T47D (cell line): ENCODE measurements around the gene TBC1D5.

Experiments used
- DNase-seq, 2 experiments: peaks; one replicate each; pipeline versions ENCODE4 v3.0.0 to v3.0.0-alpha.2; 2011 to 2012; ENCODE audit warnings: low read depth in 1 of 2, low spot score in 1 of 2
- JUND ChIP-seq: IDR thresholded peaks from 2 replicates; pipeline ENCODE4 v1.6.1; 2012; ENCODE audit warnings: low read depth
- in situ Hi-C: cut with HindIII; loops from 2 replicates; pipeline ENCODE4 v1.10.0; 2016; ENCODE audit warnings: low sequenced_read_pairs, low pct_unique_long_range_greater_than_20kb

TBC1D5 gene

DNA sequence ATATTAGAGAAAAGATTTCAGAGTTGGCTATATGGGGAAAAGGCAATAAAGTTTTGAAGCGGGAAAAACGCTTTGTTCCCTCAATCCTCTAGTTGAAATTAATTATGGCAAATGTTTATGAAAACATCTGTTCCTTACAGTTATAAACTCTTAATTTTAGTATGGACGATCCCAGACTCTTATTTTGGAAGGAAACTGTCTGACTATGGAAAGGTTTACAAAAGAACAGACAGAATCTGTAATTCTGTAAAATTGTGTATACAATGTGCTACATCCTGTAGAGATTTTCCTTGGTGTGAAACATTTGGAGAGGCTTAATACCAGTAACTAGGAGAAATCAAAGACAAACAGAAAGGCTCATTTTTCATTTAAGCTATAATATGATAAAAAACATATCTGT lies 311.8 kb downstream of the TBC1D5 start:
- DNase-seq: no peak
- TF ChIP-seq JUND: no peak
- in situ Hi-C loops: no loop called here

- DNase-seq: no peak
- in situ Hi-C loops: no loop called here
- no peak for TF ChIP-seq JUND
Measured at GRCh38 chr3:17423786-17424536, 318.5 kb downstream of the TBC1D5 start.

GRCh38 chr3:17422636-17423035 lies 319.8 kb downstream of the TBC1D5 start:
- DNase-seq: no peak
- TF ChIP-seq JUND: no peak
- in situ Hi-C loops: no loop called here

- TF ChIP-seq JUND: no peak
- peak in 1 of 2 experiments; percentile 14 for DNase-seq
- in situ Hi-C loops: no loop called here
Measured at GRCh38 chr3:17420668-17421067, 321.8 kb downstream of the TBC1D5 start.

DNA sequence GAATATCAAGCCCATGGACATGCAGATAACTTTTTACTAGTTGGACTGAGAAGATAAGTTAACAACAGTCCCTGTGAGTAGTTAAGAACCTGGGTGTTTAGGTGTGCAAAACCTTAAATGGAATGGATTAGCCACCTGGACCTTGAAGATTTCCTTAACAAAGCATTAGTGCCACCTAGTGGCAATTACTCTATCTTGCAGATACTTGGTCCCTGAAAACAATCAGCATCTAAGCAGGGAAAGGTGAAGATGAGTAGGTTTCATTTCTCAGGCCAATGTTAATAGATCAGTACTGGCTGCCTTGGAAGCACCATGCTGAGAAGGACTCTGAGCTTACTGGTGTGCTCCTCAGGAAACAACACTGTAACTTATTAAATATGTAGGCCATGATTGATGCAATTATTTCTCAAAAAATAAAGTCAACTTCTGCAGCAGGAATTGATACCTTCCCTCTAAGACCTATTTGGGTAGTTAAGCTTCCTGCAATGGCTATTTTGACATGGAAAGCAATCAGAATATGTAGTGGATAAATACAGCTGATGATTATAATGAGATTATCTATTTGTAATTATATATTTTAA lies 329.4 kb downstream of the TBC1D5 start:
- no peak for TF ChIP-seq JUND
- in situ Hi-C loops: no loop called here
- peak; percentile 28 to 79 for DNase-seq

DNA sequence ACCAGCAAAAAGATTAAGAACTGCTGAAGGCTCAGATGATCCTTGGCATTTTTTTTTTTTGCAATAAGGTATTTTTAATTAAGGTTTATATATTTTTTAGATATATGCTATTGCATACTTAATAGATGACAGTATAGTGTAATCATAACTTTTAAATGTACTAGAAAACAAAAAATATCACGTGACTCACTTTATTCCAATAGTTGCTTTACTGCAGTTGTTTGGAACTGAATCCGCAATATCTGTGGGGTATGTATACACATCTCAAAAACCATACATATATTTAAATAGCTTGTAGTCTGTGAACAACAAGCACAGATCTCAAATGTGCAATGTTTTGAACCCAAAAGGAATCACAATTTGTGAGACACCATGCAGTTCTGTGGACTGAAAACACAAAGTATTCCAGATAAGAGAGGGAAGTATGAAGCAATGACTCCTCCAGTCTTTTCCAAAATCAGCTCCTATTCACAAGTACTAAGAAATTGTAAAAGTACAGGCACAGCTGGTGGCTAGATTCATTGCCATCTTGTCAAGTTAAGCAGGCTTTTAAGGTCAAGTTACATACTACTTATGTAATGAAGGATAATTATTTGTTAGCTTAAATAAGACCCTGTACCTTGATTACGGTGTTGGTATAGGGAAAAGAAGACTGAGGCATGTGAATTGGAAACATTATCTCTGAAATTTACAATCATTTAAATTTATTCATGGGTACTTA lies 331.1 kb downstream of the TBC1D5 start:
- no peak for DNase-seq
- in situ Hi-C loops: no loop called here
- no peak for TF ChIP-seq JUND

GRCh38 chr3:17407576-17407975 lies 334.9 kb downstream of the TBC1D5 start:
- no peak for DNase-seq
- no peak for TF ChIP-seq JUND
- in situ Hi-C loops: no loop called here

GRCh38 chr3:17404548-17404947 lies 337.9 kb downstream of the TBC1D5 start:
- in situ Hi-C loops: no loop called here
- no peak for TF ChIP-seq JUND
- DNase-seq: no peak

- TF ChIP-seq JUND: no peak
- no peak for DNase-seq
- in situ Hi-C loops: no loop called here
Measured at GRCh38 chr3:17402442-17402841, 340.0 kb downstream of the TBC1D5 start.

- no peak for DNase-seq
- no peak for TF ChIP-seq JUND
- in situ Hi-C loops: no loop called here
Measured at GRCh38 chr3:17401912-17402311, 340.5 kb downstream of the TBC1D5 start.

- in situ Hi-C loops: no loop called here
- DNase-seq: no peak
- no peak for TF ChIP-seq JUND
Measured at GRCh38 chr3:17399586-17399985, 342.8 kb downstream of the TBC1D5 start.

GRCh38 chr3:17398959-17399551 lies 343.4 kb downstream of the TBC1D5 start:
- no peak for TF ChIP-seq JUND
- in situ Hi-C loops: no loop called here
- DNase-seq: no peak

- TF ChIP-seq JUND: no peak
- DNase-seq: no peak
- in situ Hi-C loops: no loop called here
Measured at GRCh38 chr3:17396036-17396435, 346.4 kb downstream of the TBC1D5 start.
